GM12873 (cell line): ENCODE data around the gene IL12RB2.

Experiments
- CTCF ChIP-seq: IDR thresholded peaks from 2 replicates; pipeline ENCODE4 v1.5.1; 2012; ENCODE audit warnings: low read depth, mild to moderate bottlenecking, moderate library complexity, low read length, control low read depth; ENCODE audit not compliant: insufficient read depth; ENCODE audit errors: missing control alignments

Gene IL12RB2

GRCh38 chr1:67314696-67315095, 7.0 kb downstream of the IL12RB2 start:
- no peak for TF ChIP-seq CTCF

GRCh38 chr1:67316180-67316902, 8.7 kb downstream of the IL12RB2 start:
- no peak for TF ChIP-seq CTCF

- no peak for TF ChIP-seq CTCF
Measured at GRCh38 chr1:67316918-67317317, 9.2 kb downstream of the IL12RB2 start.

- no peak for TF ChIP-seq CTCF
Measured at GRCh38 chr1:67317803-67318202, 10.1 kb downstream of the IL12RB2 start.

GRCh38 chr1:67322442-67322841, 14.8 kb downstream of the IL12RB2 start:
- TF ChIP-seq CTCF: no peak

GRCh38 chr1:67323087-67323486, 15.4 kb downstream of the IL12RB2 start:
- no peak for TF ChIP-seq CTCF

- TF ChIP-seq CTCF: no peak
Measured at GRCh38 chr1:67324068-67324467, 16.4 kb downstream of the IL12RB2 start.
